Fibroblast of mammary gland (primary cell): ENCODE data around the gene DGUOK.

Experiments used
- DNase-seq: peaks from one replicate; pipeline ENCODE4 v3.0.0-alpha.2; 2010; ENCODE audit warnings: low read depth
- H3K4me3 ChIP-seq: 2 replicates; pipeline ENCODE4 v1.5.1; 2011; ENCODE audit warnings: low read depth, mild to moderate bottlenecking, low read length, moderate library complexity; ENCODE audit not compliant: control insufficient read depth
- CTCF ChIP-seq: conservative IDR thresholded peaks from 2 replicates; pipeline ENCODE4 v1.5.1; 2011; ENCODE audit warnings: low read depth, low read length, inconsistent platforms; ENCODE audit not compliant: control insufficient read depth, insufficient read depth

Gene DGUOK

DNA sequence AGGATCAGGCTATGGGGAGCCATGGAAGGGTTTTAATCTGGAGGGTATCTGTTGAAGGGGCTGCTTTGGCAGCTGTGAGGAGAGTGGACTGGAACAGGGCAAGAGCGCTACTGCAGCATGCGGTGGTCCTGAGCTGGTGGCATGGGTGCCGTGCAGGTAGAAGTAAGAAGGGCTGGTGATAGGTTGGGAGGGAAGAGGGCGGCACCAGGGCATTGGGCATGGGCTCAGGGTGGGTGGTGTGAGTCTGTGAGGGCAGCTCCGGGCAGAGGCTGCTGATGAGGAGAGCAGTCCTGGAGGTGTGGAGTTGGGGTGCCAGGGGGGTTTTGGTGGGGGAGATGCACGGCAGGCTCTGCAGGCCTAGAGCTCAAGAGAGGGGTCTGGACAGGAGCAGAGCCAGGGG lies 31.8 kb upstream of the DGUOK start:
- DNase-seq = no peak
- H3K4me3 ChIP-seq = no peak overlapping the region
- TF ChIP-seq CTCF = no peak

- no peak for TF ChIP-seq CTCF
- DNase-seq = no peak
- H3K4me3 ChIP-seq = no peak overlapping the region
These were observed 31.2 kb upstream of the DGUOK start for GRCh38 chr2:73895473-73895872.

- DNase-seq = peak; percentile 96
- no peak overlapping the region for H3K4me3 ChIP-seq
- no peak for TF ChIP-seq CTCF
These were observed 30.1 kb upstream of the DGUOK start for GRCh38 chr2:73896362-73897239.

DNA sequence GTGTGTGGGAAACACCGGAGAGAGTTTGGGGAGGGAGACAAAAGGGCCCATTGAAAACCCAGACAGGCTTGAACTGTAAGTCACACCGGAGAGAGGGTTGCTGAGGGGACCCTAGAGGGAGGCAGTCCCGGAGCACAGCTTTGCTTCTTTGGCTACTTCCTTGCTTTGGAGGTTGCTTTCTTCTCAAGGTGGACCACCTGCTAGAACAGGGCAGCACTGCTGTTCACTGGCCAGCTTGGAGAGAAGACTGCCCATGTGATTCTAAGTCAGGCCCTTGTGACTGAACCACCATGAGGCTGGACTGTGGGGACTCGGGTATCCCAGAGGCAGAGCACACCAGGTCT lies 29.5 kb upstream of the DGUOK start:
- H3K4me3 ChIP-seq = no peak overlapping the region
- DNase-seq = no peak
- no peak for TF ChIP-seq CTCF

DNA sequence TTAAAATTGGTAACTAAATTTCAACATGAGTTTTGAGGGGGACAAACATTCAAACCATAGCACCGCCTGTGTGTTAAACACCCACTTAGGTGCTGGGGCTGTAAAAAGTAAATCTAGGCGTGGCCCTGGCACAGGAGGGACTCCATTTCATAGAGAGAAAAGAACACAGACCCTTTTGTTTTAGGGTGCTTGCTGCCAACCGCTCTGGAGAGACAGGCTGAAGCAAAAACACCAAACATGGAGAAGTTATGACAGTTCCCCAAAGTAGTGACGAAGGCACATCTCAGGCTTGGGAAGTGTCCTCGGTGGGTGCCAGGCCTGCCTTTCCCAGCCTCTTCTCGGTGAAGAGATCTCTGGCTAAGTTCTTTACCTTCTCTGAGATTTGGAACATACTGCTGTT lies 28.7 kb upstream of the DGUOK start:
- H3K4me3 ChIP-seq = no peak overlapping the region
- no peak for TF ChIP-seq CTCF
- no peak for DNase-seq

- no peak for DNase-seq
- no peak for TF ChIP-seq CTCF
- no peak overlapping the region for H3K4me3 ChIP-seq
These were observed 26.8 kb upstream of the DGUOK start for GRCh38 chr2:73899801-73900336.
